K562 (cell line): ENCODE measurements around the gene CD19.

Experiments used
- ESRRA ChIP-seq: fragments of 450-650 bp; IDR thresholded peaks from 2 replicates; pipeline ENCODE4 v1.6.1; 2014; ENCODE audit warnings: low read depth, mild to moderate bottlenecking, moderate library complexity, borderline replicate concordance
- TF ChIP-seq, protein P1 (sequence below), 2 experiments: fragments of 450-650 bp; formaldehyde crosslinking in 1 of 2; IDR thresholded peaks; 2 replicates each; pipeline versions ENCODE4 v1.4.0 to v1.6.1; 2014 to 2020; ENCODE audit warnings: mild to moderate bottlenecking in 2 of 2, borderline replicate concordance in 1 of 2, low read depth in 1 of 2
- TF ChIP-seq, protein P2 (sequence below): fragments of 250-450 bp; sonication (Bioruptor Pico); IDR thresholded peaks from 2 replicates; pipeline ENCODE4 v1.8.0; 2021; ENCODE audit warnings: moderate library complexity, mild to moderate bottlenecking, inconsistent platforms

DNA sequence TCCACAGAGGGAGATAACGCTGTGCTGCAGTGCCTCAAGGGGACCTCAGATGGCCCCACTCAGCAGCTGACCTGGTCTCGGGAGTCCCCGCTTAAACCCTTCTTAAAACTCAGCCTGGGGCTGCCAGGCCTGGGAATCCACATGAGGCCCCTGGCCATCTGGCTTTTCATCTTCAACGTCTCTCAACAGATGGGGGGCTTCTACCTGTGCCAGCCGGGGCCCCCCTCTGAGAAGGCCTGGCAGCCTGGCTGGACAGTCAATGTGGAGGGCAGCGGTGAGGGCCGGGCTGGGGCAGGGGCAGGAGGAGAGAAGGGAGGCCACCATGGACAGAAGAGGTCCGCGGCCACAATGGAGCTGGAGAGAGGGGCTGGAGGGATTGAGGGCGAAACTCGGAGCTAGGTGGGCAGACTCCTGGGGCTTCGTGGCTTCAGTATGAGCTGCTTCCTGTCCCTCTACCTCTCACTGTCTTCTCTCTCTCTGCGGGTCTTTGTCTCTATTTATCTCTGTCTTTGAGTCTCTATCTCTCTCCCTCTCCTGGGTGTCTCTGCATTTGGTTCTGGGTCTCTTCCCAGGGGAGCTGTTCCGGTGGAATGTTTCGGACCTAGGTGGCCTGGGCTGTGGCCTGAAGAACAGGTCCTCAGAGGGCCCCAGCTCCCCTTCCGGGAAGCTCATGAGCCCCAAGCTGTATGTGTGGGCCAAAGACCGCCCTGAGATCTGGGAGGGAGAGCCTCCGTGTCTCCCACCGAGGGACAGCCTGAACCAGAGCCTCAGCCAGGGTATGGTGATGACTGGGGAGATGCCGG lies 769 bp downstream of the CD19 start:
- TF ChIP-seq, protein P1, sequence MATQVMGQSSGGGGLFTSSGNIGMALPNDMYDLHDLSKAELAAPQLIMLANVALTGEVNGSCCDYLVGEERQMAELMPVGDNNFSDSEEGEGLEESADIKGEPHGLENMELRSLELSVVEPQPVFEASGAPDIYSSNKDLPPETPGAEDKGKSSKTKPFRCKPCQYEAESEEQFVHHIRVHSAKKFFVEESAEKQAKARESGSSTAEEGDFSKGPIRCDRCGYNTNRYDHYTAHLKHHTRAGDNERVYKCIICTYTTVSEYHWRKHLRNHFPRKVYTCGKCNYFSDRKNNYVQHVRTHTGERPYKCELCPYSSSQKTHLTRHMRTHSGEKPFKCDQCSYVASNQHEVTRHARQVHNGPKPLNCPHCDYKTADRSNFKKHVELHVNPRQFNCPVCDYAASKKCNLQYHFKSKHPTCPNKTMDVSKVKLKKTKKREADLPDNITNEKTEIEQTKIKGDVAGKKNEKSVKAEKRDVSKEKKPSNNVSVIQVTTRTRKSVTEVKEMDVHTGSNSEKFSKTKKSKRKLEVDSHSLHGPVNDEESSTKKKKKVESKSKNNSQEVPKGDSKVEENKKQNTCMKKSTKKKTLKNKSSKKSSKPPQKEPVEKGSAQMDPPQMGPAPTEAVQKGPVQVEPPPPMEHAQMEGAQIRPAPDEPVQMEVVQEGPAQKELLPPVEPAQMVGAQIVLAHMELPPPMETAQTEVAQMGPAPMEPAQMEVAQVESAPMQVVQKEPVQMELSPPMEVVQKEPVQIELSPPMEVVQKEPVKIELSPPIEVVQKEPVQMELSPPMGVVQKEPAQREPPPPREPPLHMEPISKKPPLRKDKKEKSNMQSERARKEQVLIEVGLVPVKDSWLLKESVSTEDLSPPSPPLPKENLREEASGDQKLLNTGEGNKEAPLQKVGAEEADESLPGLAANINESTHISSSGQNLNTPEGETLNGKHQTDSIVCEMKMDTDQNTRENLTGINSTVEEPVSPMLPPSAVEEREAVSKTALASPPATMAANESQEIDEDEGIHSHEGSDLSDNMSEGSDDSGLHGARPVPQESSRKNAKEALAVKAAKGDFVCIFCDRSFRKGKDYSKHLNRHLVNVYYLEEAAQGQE (IDR thresholded peaks at IDR 0.05; ENCODE audit: borderline replicate concordance): no peak
- TF ChIP-seq, protein P1 (CRISPR knock-in tag; IDR thresholded peaks at IDR 0.05; ENCODE audit: low read depth): no peak
- TF ChIP-seq, protein P2, sequence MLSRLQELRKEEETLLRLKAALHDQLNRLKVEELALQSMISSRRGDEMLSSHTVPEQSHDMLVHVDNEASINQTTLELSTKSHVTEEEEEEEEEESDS: no peak
- no peak for TF ChIP-seq ESRRA
